OCI-LY3 (cell line): ENCODE results near the gene ASPM.

ENCODE experiments used
- H2AFZ ChIP-seq: fragments of 200-600, 300-600 bp; shearing (Covaris generic); 2 replicates; pipeline ENCODE4 v1.6.0; 2014; ENCODE audit warnings: antibody characterized with exemption, low read depth, low read length
- H3K27ac ChIP-seq: fragments of 200-600, 300-600 bp; sonication (generic); 2 replicates; pipeline ENCODE4 v1.5.1; 2014; ENCODE audit warnings: mild to moderate bottlenecking, low read length, moderate library complexity, mixed read lengths
- H3K27me3 ChIP-seq: fragments of 200-600, 300-600 bp; sonication (generic); 2 replicates; pipeline ENCODE4 v1.6.1; 2014; ENCODE audit warnings: low read depth, low read length, mixed read lengths
- H3K36me3 ChIP-seq: fragments of 200-600, 300-600 bp; sonication (generic); replicated peaks from 2 replicates; pipeline ENCODE3; 2014; ENCODE audit warnings: low read depth, low read length, mixed read lengths
- H3K4me1 ChIP-seq: fragments of 300-600, 200-600 bp; sonication (generic); 2 replicates; pipeline ENCODE4 v1.6.1; 2014; ENCODE audit warnings: low read length, mixed read lengths
- H3K4me2 ChIP-seq: fragments of 200-600, 300-600 bp; sonication (generic); 2 replicates; pipeline ENCODE4 v1.6.1; 2014; ENCODE audit warnings: low read length, mixed read lengths
- H3K4me3 ChIP-seq: fragments of 300-600, 200-600 bp; sonication (generic); 2 replicates; pipeline ENCODE4 v1.5.1; 2014; ENCODE audit warnings: antibody characterized with exemption, mild to moderate bottlenecking, low read length, moderate library complexity
- H3K79me2 ChIP-seq: fragments of 300-600, 200-600 bp; shearing (Covaris generic); 2 replicates; pipeline ENCODE4 v1.6.1; 2014; ENCODE audit warnings: mild to moderate bottlenecking, low read length, mixed read lengths
- H3K9ac ChIP-seq: fragments of 300-600, 200-600 bp; shearing (Covaris generic); 2 replicates; pipeline ENCODE4 v1.6.0; 2014; ENCODE audit warnings: mild to moderate bottlenecking, low read length, moderate library complexity
- H3K9me3 ChIP-seq: fragments of 200-600, 300-600 bp; shearing (Covaris generic); 2 replicates; pipeline ENCODE4 v1.6.1; 2014; ENCODE audit warnings: low read length, mixed read lengths; ENCODE audit not compliant: insufficient read depth
- H4K20me1 ChIP-seq: fragments of 200-600, 300-600 bp; sonication (generic); 2 replicates; pipeline ENCODE4 v1.6.1; 2016; ENCODE audit warnings: low read length, mixed read lengths; ENCODE audit not compliant: insufficient read depth
- EZH2phosphoT487 ChIP-seq: fragments of 200-600 bp; shearing (Covaris generic); IDR thresholded peaks from 2 replicates; pipeline ENCODE4 v1.6.1; 2018; ENCODE audit warnings: antibody characterized with exemption, mixed run types, low read depth
- TF ChIP-seq, protein P1 (sequence below): fragments of 200-600, 300-600 bp; sonication (generic); IDR thresholded peaks from 2 replicates; pipeline ENCODE4 v1.5.1; 2014; ENCODE audit warnings: antibody characterized with exemption, low read length, low read depth

ASPM gene

DNA sequence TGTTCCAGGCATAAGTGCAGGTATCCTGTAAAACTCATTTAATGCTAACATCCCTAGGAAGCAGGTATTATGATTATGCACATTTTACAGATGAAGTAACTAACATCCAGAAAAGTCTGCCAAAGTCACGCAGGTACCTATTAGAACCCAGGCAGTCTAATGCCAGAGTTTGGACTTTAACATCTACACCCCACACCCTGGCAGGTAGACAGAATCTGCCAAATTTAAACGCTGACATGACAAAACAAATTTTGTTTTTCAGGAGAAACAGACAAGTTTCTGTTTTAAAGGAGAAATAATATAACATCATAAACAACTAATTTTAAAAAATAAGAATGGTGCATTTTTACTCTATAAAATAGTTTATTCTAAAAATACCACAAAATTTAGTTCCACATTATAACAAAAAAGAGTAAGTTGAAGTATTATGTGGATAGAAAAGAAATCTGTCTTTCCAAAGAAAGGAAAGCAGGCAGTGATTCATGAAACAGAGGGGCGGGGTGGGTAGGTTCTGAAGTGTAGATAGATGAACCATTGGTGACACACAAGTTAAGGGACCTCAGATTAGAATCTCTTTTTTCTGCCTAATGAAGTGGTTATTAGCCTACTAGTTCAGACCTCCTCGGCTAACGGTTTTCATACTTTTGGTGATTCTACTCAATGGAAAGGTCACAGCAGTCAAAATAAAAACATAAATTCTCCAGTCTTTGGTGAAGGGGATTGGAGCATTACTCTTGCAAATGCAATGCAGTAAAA lies 1.7 kb downstream of the ASPM start:
- Histone ChIP-seq H3K4me1 (peaks cover 6% of the 10 kb centered on the region), H2AFZ (no peak overlapping the region), H3K36me3 (peaks cover 36% of the 10 kb centered on the region), H3K9ac (peak overlapping the region; percentile 91), H3K27me3 (no peaks in the 10 kb centered on the region), H3K27ac (no peak overlapping the region), H3K4me2 (peak overlapping the region; percentile 88), H3K79me2 (peaks cover 66% of the 10 kb centered on the region), H3K9me3 (no peaks in the 10 kb centered on the region), H4K20me1 (peaks cover 10% of the 10 kb centered on the region; the same call in 1 of the 2 replicates), H3K4me3 (peak overlapping the region; percentile 91)
- TF ChIP-seq, protein P1, sequence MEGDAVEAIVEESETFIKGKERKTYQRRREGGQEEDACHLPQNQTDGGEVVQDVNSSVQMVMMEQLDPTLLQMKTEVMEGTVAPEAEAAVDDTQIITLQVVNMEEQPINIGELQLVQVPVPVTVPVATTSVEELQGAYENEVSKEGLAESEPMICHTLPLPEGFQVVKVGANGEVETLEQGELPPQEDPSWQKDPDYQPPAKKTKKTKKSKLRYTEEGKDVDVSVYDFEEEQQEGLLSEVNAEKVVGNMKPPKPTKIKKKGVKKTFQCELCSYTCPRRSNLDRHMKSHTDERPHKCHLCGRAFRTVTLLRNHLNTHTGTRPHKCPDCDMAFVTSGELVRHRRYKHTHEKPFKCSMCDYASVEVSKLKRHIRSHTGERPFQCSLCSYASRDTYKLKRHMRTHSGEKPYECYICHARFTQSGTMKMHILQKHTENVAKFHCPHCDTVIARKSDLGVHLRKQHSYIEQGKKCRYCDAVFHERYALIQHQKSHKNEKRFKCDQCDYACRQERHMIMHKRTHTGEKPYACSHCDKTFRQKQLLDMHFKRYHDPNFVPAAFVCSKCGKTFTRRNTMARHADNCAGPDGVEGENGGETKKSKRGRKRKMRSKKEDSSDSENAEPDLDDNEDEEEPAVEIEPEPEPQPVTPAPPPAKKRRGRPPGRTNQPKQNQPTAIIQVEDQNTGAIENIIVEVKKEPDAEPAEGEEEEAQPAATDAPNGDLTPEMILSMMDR, result no peak
- no peak for TF ChIP-seq EZH2phosphoT487

DNA sequence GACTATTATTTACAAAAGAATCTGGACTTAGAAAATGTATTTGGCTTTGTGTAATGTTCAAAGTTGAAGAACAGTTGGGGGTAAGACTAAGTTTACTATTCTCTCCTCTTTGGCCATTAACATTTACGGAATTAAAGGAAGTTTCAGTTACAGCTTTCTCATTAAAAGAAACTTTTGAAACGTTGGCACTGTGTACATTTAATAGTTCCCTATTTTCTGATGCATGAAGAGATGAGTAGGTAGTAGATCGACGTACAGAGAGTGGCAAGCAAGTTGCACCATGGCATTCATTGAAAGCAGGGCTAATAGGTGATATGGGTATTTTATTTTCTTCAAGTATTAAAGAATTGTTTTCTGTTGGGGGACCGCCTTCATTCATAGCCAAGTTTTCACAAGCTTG lies 3.2 kb downstream of the ASPM start:
- Histone ChIP-seq H3K27me3 (no peaks in the 10 kb centered on the region), H3K36me3 (peaks cover 44% of the 10 kb centered on the region), H3K9ac (no peak overlapping the region), H2AFZ (no peak overlapping the region), H3K79me2 (peaks cover 75% of the 10 kb centered on the region), H3K9me3 (no peaks in the 10 kb centered on the region), H3K4me2 (no peak overlapping the region), H4K20me1 (peaks cover 10% of the 10 kb centered on the region; the same call in 1 of the 2 replicates), H3K27ac (no peak overlapping the region), H3K4me1 (peaks cover 6% of the 10 kb centered on the region), H3K4me3 (no peak overlapping the region)
- TF ChIP-seq, protein P1, result no peak
- no peak for TF ChIP-seq EZH2phosphoT487

DNA sequence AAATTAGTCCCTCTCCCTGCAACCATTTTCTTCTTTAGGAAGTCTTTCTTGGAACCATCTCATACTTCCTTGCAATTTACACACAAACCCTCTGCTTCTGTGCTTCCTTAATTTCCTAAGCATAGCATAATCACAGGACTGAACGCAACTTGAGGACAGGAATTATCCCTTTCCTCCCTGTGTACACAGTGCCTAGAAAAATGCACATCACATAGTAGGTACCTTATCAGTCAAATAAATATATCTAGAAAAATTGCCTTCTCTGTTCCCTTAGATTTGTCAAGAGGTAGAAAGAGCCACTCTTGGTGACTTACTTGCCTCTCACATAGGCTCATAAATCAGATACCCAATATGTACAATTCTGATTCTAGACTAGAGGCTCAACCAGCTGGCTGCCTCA lies 4.9 kb downstream of the ASPM start:
- no peak overlapping the region for H3K4me2 ChIP-seq
- H4K20me1 ChIP-seq, result peaks cover 10% of the 10 kb centered on the region; the same call in 1 of the 2 replicates
- no peak overlapping the region for H2AFZ ChIP-seq
- no peaks in the 10 kb centered on the region for H3K9me3 ChIP-seq
- no peak overlapping the region for H3K9ac ChIP-seq
- peaks cover 84% of the 10 kb centered on the region for H3K79me2 ChIP-seq
- TF ChIP-seq, protein P1, result no peak
- TF ChIP-seq EZH2phosphoT487, result no peak
- H3K36me3 ChIP-seq, result peaks cover 47% of the 10 kb centered on the region
- peaks cover 6% of the 10 kb centered on the region for H3K4me1 ChIP-seq
- H3K27me3 ChIP-seq, result no peaks in the 10 kb centered on the region
- H3K27ac ChIP-seq, result no peak overlapping the region
- H3K4me3 ChIP-seq, result no peak overlapping the region

DNA sequence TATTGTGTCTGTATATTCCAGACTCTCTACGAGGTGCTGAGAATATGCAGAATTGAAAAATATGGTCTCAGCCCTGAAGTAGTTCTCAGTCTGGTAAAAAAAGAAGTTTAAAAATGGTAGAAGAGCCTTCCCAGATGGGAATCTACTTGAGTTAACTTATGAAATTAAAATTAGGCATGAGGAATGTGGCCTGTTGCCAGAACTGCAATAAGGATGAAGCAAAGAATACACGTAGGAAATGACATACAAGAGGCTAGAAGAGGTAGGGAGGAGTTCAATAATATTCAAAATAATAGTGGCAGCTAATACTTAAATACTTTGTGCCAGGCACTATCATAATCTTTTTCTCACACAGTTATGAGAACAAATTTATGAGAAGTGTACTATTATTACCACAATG lies 6.3 kb downstream of the ASPM start:
- H3K9ac ChIP-seq, result no peak overlapping the region
- H3K27ac ChIP-seq, result no peak overlapping the region
- no peaks in the 10 kb centered on the region for H3K27me3 ChIP-seq
- no peak overlapping the region for H3K4me3 ChIP-seq
- no peak overlapping the region for H2AFZ ChIP-seq
- H3K4me1 ChIP-seq, result peaks cover 6% of the 10 kb centered on the region
- H3K79me2 ChIP-seq, result peaks cover 74% of the 10 kb centered on the region
- TF ChIP-seq, protein P1, result no peak
- H3K9me3 ChIP-seq, result no peaks in the 10 kb centered on the region
- no peak overlapping the region for H3K4me2 ChIP-seq
- H3K36me3 ChIP-seq, result peaks cover 51% of the 10 kb centered on the region
- H4K20me1 ChIP-seq, result peaks cover 7% of the 10 kb centered on the region; the same call in 1 of the 2 replicates
